Ishikawa (cell line): ENCODE measurements around the gene TYW5.

Source experiments
- CEBPB ChIP-seq: IDR thresholded peaks from 2 replicates; pipeline ENCODE4 v1.6.1; 2012
- CREB1 ChIP-seq: IDR thresholded peaks from 2 replicates; pipeline ENCODE4 v1.6.1; 2012; ENCODE audit warnings: low read depth
- EGR1 ChIP-seq: IDR thresholded peaks from 2 replicates; pipeline ENCODE4 v1.6.1; 2012
- EP300 ChIP-seq: IDR thresholded peaks from 2 replicates; pipeline ENCODE4 v1.6.1; 2012; ENCODE audit warnings: borderline replicate concordance
- MAX ChIP-seq: IDR thresholded peaks from 2 replicates; pipeline ENCODE4 v1.6.1; 2012
- NFIC ChIP-seq: IDR thresholded peaks from 2 replicates; pipeline ENCODE4 v1.6.1; 2012
- RAD21 ChIP-seq: IDR thresholded peaks from 2 replicates; pipeline ENCODE4 v1.6.1; 2012; ENCODE audit warnings: low read depth
- REST ChIP-seq: IDR thresholded peaks from 2 replicates; pipeline ENCODE4 v1.6.1; 2012; ENCODE audit warnings: low read depth, mild to moderate bottlenecking
- TAF1 ChIP-seq: IDR thresholded peaks from 2 replicates; pipeline ENCODE4 v1.6.1; 2012; ENCODE audit warnings: low read depth, mild to moderate bottlenecking
- TCF12 ChIP-seq: IDR thresholded peaks from 2 replicates; pipeline ENCODE4 v1.6.1; 2012; ENCODE audit warnings: low read depth
- TEAD4 ChIP-seq: IDR thresholded peaks from 2 replicates; pipeline ENCODE4 v1.6.1; 2012
- YY1 ChIP-seq: IDR thresholded peaks from 2 replicates; pipeline ENCODE4 v1.6.1; 2012; ENCODE audit warnings: low read depth
- ZBTB7A ChIP-seq: IDR thresholded peaks from 2 replicates; pipeline ENCODE4 v1.6.1; 2012; ENCODE audit warnings: low read depth

DNA sequence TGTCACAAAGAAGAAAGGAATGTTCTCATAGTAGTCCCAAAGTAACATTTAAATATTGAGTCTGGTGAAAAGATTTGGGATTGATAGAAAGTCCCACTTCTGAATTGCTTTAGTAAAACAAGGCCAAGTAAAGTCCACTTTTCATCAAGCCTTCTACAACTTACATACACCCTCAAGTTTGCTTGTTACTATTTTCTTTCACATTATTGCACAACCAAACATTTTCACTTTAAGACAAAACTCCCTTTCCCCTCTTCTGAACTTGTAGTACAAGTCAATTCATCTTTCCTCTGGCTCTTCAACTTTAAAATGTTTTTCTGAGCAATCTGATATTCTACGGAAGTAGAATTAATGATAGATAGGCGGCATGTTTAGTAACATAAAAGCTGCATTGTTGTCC lies 11.1 kb upstream of the TYW5 start:
- TF ChIP-seq EP300 (no peak), TAF1 (no peak), TEAD4 (no peak), MAX (no peak), EGR1 (no peak), TCF12 (no peak), NFIC (no peak), ZBTB7A (no peak), CREB1 (no peak), RAD21 (no peak), REST (no peak), CEBPB (no peak), YY1 (no peak)
